ENCODE data around the gene PIP5KL1.

DNA sequence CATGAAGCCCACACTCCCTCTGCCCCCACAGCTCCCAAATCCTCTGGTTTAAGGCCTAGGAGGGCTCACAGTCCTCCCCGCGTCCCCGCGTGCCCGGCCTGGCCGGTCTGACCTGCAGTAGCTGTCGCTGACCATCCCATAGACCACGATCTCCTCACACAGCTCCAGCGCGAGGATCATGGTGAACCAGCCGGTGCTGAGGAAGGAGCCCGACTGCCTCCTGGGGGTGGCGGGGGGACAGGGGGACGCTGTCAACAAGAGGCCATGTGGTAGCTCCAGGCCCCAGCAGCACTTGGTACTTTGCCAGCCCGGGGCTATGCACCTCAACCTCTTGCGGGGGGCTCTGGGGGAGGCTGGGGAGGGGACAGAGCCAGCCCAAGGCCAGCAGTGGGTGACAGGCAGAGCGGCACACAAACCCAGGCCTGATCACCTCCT is 20.7 kb downstream of the PIP5KL1 start:
- TF ChIP-seq, protein P1, sequence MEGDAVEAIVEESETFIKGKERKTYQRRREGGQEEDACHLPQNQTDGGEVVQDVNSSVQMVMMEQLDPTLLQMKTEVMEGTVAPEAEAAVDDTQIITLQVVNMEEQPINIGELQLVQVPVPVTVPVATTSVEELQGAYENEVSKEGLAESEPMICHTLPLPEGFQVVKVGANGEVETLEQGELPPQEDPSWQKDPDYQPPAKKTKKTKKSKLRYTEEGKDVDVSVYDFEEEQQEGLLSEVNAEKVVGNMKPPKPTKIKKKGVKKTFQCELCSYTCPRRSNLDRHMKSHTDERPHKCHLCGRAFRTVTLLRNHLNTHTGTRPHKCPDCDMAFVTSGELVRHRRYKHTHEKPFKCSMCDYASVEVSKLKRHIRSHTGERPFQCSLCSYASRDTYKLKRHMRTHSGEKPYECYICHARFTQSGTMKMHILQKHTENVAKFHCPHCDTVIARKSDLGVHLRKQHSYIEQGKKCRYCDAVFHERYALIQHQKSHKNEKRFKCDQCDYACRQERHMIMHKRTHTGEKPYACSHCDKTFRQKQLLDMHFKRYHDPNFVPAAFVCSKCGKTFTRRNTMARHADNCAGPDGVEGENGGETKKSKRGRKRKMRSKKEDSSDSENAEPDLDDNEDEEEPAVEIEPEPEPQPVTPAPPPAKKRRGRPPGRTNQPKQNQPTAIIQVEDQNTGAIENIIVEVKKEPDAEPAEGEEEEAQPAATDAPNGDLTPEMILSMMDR (IDR thresholded peaks at IDR 0.05; ENCODE audit: poor library complexity, severe bottlenecking): no peak
- TF ChIP-seq POLR2AphosphoS5 (IDR thresholded peaks at IDR 0.05): no peak

Data from neural cell (in vitro differentiated cells).